GM13976 (cell line): ENCODE measurements around the gene PTPRO.

ENCODE experiments used
- DNase-seq: peaks from one replicate; pipeline ENCODE4 v3.0.0; 2012; ENCODE audit warnings: low spot score
- CTCF ChIP-seq: IDR thresholded peaks from 2 replicates; pipeline ENCODE4 v1.5.1; 2012; ENCODE audit warnings: borderline replicate concordance, mild to moderate bottlenecking; ENCODE audit not compliant: insufficient read depth; ENCODE audit errors: extremely low read depth, missing control alignments, control extremely low read depth
- in situ Hi-C: fragments of 300-500 bp; cut with MboI; formaldehyde crosslinking; loops from one replicate; pipeline ENCODE4 v1.12.0; 2022; ENCODE audit warnings: low sequenced_read_pairs, mixed read lengths, inconsistent platforms; ENCODE audit not compliant: unreplicated experiment

Gene PTPRO

GRCh38 chr12:15601210-15601800, 279.0 kb downstream of the PTPRO start:
- TF ChIP-seq CTCF: no peak
- in situ Hi-C loops: no loop called here
- no peak for DNase-seq

- DNase-seq: no peak
- TF ChIP-seq CTCF: no peak
- in situ Hi-C loops: no loop called here
Observed at GRCh38 chr12:15602051-15602672, 279.9 kb downstream of the PTPRO start.

GRCh38 chr12:15603474-15604085, 281.3 kb downstream of the PTPRO start:
- TF ChIP-seq CTCF: no peak
- in situ Hi-C loops: no loop called here
- DNase-seq: no peak

GRCh38 chr12:15605881-15606590, 283.7 kb downstream of the PTPRO start:
- in situ Hi-C loops: no loop called here
- DNase-seq: no peak
- TF ChIP-seq CTCF: no peak

GRCh38 chr12:15608406-15608805, 286.1 kb downstream of the PTPRO start:
- TF ChIP-seq CTCF: no peak
- in situ Hi-C loops: no loop called here
- no peak for DNase-seq

GRCh38 chr12:15608941-15609340, 286.6 kb downstream of the PTPRO start:
- TF ChIP-seq CTCF: no peak
- no peak for DNase-seq
- in situ Hi-C loops: no loop called here
